MCF 10A (cell line): ENCODE data around the gene MEOX1. TPM values are rescaled to one million over a fixed set of nuclear protein-coding genes. Genes with fewer than 3 reads are reported as not detected.

Source experiments
- BruUV-seq: library from RNA; stranded (reverse); fragments of 400-500 nt; replicated peaks from 2 replicates; lab custom pipeline; 2021; lab: Mats Ljungman, UMichigan
- CTCF ChIA-PET: fragments of 300-600 bp; sonication (Branson Sonifier 250); formaldehyde crosslinking; extraction: SDS; loops from one replicate; lab custom pipeline; 2021; ENCODE audit warnings: antibody characterized with exemption, inconsistent platforms; lab: Yijun Ruan, JAX
- POLR2A ChIA-PET: fragments of 300-600, 350-650 bp; sonication (Branson Sonifier 250); formaldehyde crosslinking; extraction: SDS; loops from one replicate; lab custom pipeline; 2020; ENCODE audit warnings: antibody characterized with exemption, inconsistent platforms; lab: Yijun Ruan, JAX
- DNase-seq: peaks from one replicate; pipeline ENCODE4 v3.0.0-alpha.2; 2018; ENCODE audit not compliant: unreplicated experiment
- H3K27ac Mint-ChIP-seq: one replicate; pipeline ENCODE4 v1.8.0; 2022; ENCODE audit warnings: mild to moderate bottlenecking, low read depth, mixed read lengths; ENCODE audit not compliant: unreplicated experiment
- H3K27me3 Mint-ChIP-seq: one replicate; pipeline ENCODE4 v1.8.0; 2022; ENCODE audit warnings: mixed read lengths; ENCODE audit not compliant: insufficient read depth, unreplicated experiment
- H3K36me3 Mint-ChIP-seq: one replicate; pipeline ENCODE4 v1.8.0; 2022; ENCODE audit warnings: mild to moderate bottlenecking, moderate library complexity, mixed read lengths; ENCODE audit not compliant: insufficient read depth, unreplicated experiment
- H3K4me1 Mint-ChIP-seq: one replicate; pipeline ENCODE4 v1.8.0; 2022; ENCODE audit warnings: mixed read lengths; ENCODE audit not compliant: insufficient read depth, unreplicated experiment
- H3K4me3 Mint-ChIP-seq: one replicate; pipeline ENCODE4 v1.8.0; 2022; ENCODE audit warnings: mild to moderate bottlenecking, moderate library complexity, mixed read lengths; ENCODE audit not compliant: unreplicated experiment
- H3K9me3 Mint-ChIP-seq: one replicate; pipeline ENCODE4 v1.8.0; 2022; ENCODE audit warnings: mixed read lengths; ENCODE audit not compliant: unreplicated experiment
- intact Hi-C: fragments of 100-400 bp; cut with micrococcal nuclease; formaldehyde crosslinking; loops from 2 replicates; pipeline ENCODE4 v1.14.1; 2022
- total RNA-seq: library from RNA; stranded (reverse); gene quantifications from 2 replicates; pipeline ENCODE4 v1.2.3, GENCODE V29; 2022
- TF ChIP-seq, protein P1 (sequence below): fragments of 200-600 bp; IDR thresholded peaks from one replicate; pipeline ENCODE4 v1.8.0; 2022; ENCODE audit warnings: antibody characterized with exemption, mild to moderate bottlenecking; ENCODE audit not compliant: unreplicated experiment

Gene MEOX1
- total RNA-seq, 1 experiment from 2014 or later, result not detected

GRCh38 chr17:43627653-43628052, 34.1 kb downstream of the MEOX1 start:
- TF ChIP-seq, protein P1, sequence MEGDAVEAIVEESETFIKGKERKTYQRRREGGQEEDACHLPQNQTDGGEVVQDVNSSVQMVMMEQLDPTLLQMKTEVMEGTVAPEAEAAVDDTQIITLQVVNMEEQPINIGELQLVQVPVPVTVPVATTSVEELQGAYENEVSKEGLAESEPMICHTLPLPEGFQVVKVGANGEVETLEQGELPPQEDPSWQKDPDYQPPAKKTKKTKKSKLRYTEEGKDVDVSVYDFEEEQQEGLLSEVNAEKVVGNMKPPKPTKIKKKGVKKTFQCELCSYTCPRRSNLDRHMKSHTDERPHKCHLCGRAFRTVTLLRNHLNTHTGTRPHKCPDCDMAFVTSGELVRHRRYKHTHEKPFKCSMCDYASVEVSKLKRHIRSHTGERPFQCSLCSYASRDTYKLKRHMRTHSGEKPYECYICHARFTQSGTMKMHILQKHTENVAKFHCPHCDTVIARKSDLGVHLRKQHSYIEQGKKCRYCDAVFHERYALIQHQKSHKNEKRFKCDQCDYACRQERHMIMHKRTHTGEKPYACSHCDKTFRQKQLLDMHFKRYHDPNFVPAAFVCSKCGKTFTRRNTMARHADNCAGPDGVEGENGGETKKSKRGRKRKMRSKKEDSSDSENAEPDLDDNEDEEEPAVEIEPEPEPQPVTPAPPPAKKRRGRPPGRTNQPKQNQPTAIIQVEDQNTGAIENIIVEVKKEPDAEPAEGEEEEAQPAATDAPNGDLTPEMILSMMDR, result no peak
- ChIA-PET POLR2A (no interaction called here), CTCF (no interaction called here)
- no peak overlapping the region for H3K4me3 Mint-ChIP-seq
- no TSS peak for BruUV-seq
- intact Hi-C loops, result no loop called here
- no peaks in the 10 kb centered on the region for H3K4me1 Mint-ChIP-seq
- H3K27me3 Mint-ChIP-seq, result peaks cover 11% of the 10 kb centered on the region
- H3K9me3 Mint-ChIP-seq, result no peaks in the 10 kb centered on the region
- no peak overlapping the region for H3K27ac Mint-ChIP-seq
- no peaks in the 10 kb centered on the region for H3K36me3 Mint-ChIP-seq
- DNase-seq, result no peak

DNA sequence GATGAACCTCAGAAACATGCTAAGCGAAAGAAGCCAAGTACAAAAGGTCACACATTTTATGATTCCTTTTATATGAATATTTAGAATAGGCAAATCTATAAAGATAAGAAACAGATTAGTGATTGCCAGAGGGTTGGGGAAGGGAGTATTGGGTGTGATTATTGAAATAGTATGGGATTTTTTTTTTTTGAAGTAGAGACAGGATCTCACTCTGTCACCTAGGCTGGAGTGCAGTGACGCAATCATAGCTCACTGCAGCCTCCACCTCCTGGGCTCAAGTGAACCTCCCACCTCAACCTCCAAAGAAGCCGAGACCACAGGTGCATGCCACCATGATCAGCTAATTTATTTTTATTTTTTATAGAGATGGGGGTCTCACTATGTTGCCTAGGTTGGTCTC, 35.7 kb downstream of the MEOX1 start:
- H3K4me3 Mint-ChIP-seq, result no peak overlapping the region
- no peak overlapping the region for H3K27ac Mint-ChIP-seq
- no peaks in the 10 kb centered on the region for H3K9me3 Mint-ChIP-seq
- DNase-seq, result no peak
- POLR2A ChIA-PET, result no interaction called here
- no TSS peak for BruUV-seq
- H3K4me1 Mint-ChIP-seq, result no peaks in the 10 kb centered on the region
- intact Hi-C loops, result no loop called here
- CTCF ChIA-PET, result no interaction called here
- peaks cover 11% of the 10 kb centered on the region for H3K27me3 Mint-ChIP-seq
- TF ChIP-seq, protein P1, result no peak
- no peaks in the 10 kb centered on the region for H3K36me3 Mint-ChIP-seq

DNA sequence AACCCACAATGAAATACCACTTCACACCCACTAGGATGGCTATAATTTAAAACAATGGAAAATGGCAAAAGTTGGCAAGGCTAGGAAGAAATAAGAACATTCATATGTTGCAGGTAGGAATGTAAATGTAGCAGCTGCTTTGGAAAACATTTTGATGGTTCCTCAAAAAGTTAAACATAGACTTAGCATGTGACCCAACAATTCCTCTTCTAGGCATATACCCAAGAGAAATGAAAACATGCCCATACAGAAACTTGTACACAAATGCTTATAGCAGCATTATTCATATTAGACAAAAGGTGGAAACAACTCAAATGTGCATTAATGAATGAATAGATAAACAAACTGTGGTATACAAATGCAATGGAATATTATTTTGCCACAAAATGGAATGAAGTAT, 36.1 kb downstream of the MEOX1 start:
- POLR2A ChIA-PET, result no interaction called here
- no peak overlapping the region for H3K4me3 Mint-ChIP-seq
- H3K36me3 Mint-ChIP-seq, result no peaks in the 10 kb centered on the region
- DNase-seq, result no peak
- no TSS peak for BruUV-seq
- H3K9me3 Mint-ChIP-seq, result no peaks in the 10 kb centered on the region
- no peaks in the 10 kb centered on the region for H3K4me1 Mint-ChIP-seq
- TF ChIP-seq, protein P1, result no peak
- CTCF ChIA-PET, result interaction anchor here (0.7 kb wide), 1 partner anchor 142 kb away, joined by 3 read pairs; no protein-coding TSS in a partner anchor
- intact Hi-C loops, result no loop called here
- peaks cover 11% of the 10 kb centered on the region for H3K27me3 Mint-ChIP-seq
- no peak overlapping the region for H3K27ac Mint-ChIP-seq

DNA sequence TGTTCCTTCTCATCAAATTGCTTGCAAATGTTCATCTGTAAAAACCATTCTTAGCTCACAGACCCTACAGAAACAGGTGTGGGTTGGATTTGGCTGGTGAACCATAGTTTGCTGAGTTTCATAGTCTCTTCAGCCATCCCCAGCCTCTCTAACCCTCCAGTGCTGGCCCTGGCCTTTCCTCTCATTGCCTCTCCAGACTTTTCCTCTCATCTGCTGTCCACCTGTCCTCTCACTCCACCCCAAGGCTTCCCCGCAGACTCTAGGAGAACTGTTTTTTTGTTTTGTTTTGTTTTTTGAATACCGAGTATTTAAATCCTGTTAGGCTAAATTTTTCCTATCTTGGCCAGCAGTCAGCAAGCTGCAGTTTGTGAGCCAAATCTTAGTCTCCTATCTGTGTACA, 41.1 kb downstream of the MEOX1 start:
- Mint-ChIP-seq H3K4me3 (no peak overlapping the region), H3K27me3 (no peaks in the 10 kb centered on the region), H3K9me3 (no peaks in the 10 kb centered on the region), H3K36me3 (no peaks in the 10 kb centered on the region), H3K27ac (no peak overlapping the region), H3K4me1 (peaks cover under 1% of the 10 kb centered on the region)
- TF ChIP-seq, protein P1, result no peak
- no TSS peak for BruUV-seq
- ChIA-PET POLR2A (no interaction called here), CTCF (interaction anchor here (0.6 kb wide), 1 partner anchor 23 kb away, joined by 3 read pairs; no protein-coding TSS in a partner anchor)
- intact Hi-C loops, result no loop called here
- DNase-seq, result no peak
